CD14-positive monocyte (primary cell): ENCODE measurements around the gene TMEM126A. TPM values are rescaled to one million over a fixed set of nuclear protein-coding genes. Genes with fewer than 3 reads are reported as not detected.
A peak's percentile ranks its signal among the peaks of the same experiment; 100 is the strongest.

Experiments used
- DNase-seq, 3 donors: peaks; one replicate each; pipeline ENCODE4 v3.0.0-alpha.2; 2011 to 2022
- H2AFZ ChIP-seq: 2 replicates; pipeline ENCODE4 v1.6.0; 2012; ENCODE audit warnings: mild to moderate bottlenecking, low read depth, low read length, inconsistent platforms; ENCODE audit not compliant: insufficient read depth, poor library complexity, severe bottlenecking
- H3K27ac ChIP-seq, 2 donors: 1 replicate in 1 of 2; 2 replicates in 1 of 2; pipeline ENCODE4 v1.5.1; 2012 to 2013; ENCODE audit warnings: low read length in 2 of 2, control low read depth in 1 of 2, inconsistent platforms in 1 of 2, low read depth in 1 of 2, mild to moderate bottlenecking in 1 of 2
- H3K27me3 ChIP-seq, 2 donors: one replicate each; pipeline versions ENCODE4 v1.6.0 to v1.6.1; 2011 to 2013; ENCODE audit warnings: low read length in 2 of 2; ENCODE audit not compliant: control insufficient read depth in 2 of 2, insufficient read depth in 2 of 2
- H3K36me3 ChIP-seq, 2 donors: replicated peaks in 1 of 2; 1 replicate in 1 of 2; 2 replicates in 1 of 2; pipeline versions ENCODE4 v1.5.1 to v1.6.1; 2012 to 2013; ENCODE audit warnings: low read length in 2 of 2, control low read depth in 1 of 2, inconsistent platforms in 1 of 2, mild to moderate bottlenecking in 1 of 2; ENCODE audit not compliant: insufficient read depth in 2 of 2, control insufficient read depth in 1 of 2
- H3K4me1 ChIP-seq, 2 donors: 1 replicate in 1 of 2; 2 replicates in 1 of 2; pipeline versions ENCODE4 v1.5.1 to v1.6.1; 2012 to 2013; ENCODE audit warnings: low read length in 2 of 2, control low read depth in 1 of 2, inconsistent platforms in 1 of 2, mild to moderate bottlenecking in 1 of 2, moderate library complexity in 1 of 2; ENCODE audit not compliant: insufficient read depth in 2 of 2, control insufficient read depth in 1 of 2
- H3K4me2 ChIP-seq: replicated peaks from 2 replicates; pipeline ENCODE3; 2012; ENCODE audit warnings: low read length, moderate library complexity, mild to moderate bottlenecking; ENCODE audit not compliant: poor library complexity, severe bottlenecking; ENCODE audit errors: extremely low read depth
- H3K4me3 ChIP-seq, 3 experiments: fragments of 200-600 bp in 1 of 3; sonication (generic) in 1 of 3; replicated peaks in 1 of 3; 1 replicate in 2 of 3; 2 replicates in 1 of 3; pipeline ENCODE4 v1.5.1; 2011 to 2013; ENCODE audit warnings: low read length in 3 of 3, mild to moderate bottlenecking in 3 of 3, control low read depth in 2 of 3, low read depth in 2 of 3, inconsistent platforms in 1 of 3, moderate library complexity in 1 of 3
- H3K79me2 ChIP-seq: 2 replicates; pipeline ENCODE4 v1.6.0; 2012; ENCODE audit warnings: mild to moderate bottlenecking, control low read depth, inconsistent platforms, low read length, moderate library complexity; ENCODE audit not compliant: insufficient read depth
- H3K9ac ChIP-seq: 2 replicates; pipeline ENCODE4 v1.6.0; 2017; ENCODE audit warnings: low read length, mild to moderate bottlenecking; ENCODE audit not compliant: insufficient read depth, poor library complexity, severe bottlenecking
- H3K9me3 ChIP-seq, 2 donors: replicated peaks in 1 of 2; 1 replicate in 1 of 2; 2 replicates in 1 of 2; pipeline versions ENCODE4 v1.5.1 to v1.6.1; 2012 to 2013; ENCODE audit warnings: low read length in 2 of 2, control low read depth in 1 of 2; ENCODE audit not compliant: control insufficient read depth in 1 of 2, insufficient read depth in 1 of 2
- H4K20me1 ChIP-seq: 2 replicates; pipeline ENCODE4 v1.6.0; 2012; ENCODE audit warnings: mild to moderate bottlenecking, low read length, control low read depth, moderate library complexity; ENCODE audit not compliant: insufficient read depth
- H3K27ac Mint-ChIP-seq, 7 donors: one replicate each; pipeline ENCODE4 v1.8.0; 2020; ENCODE audit warnings: mild to moderate bottlenecking in 7 of 7, mixed read lengths in 7 of 7, moderate library complexity in 6 of 7, inconsistent platforms in 2 of 7
- H3K27me3 Mint-ChIP-seq, 3 donors: one replicate each; pipeline ENCODE4 v1.8.0; 2021 to 2022; ENCODE audit warnings: low read depth in 3 of 3, mild to moderate bottlenecking in 3 of 3, mixed read lengths in 3 of 3, moderate library complexity in 3 of 3, inconsistent platforms in 1 of 3
- H3K36me3 Mint-ChIP-seq, 2 donors: one replicate each; pipeline ENCODE4 v1.8.0; 2020; ENCODE audit warnings: mixed read lengths in 2 of 2, inconsistent platforms in 1 of 2, mild to moderate bottlenecking in 1 of 2
- H3K4me1 Mint-ChIP-seq: one replicate; pipeline ENCODE4 v1.8.0; 2020; ENCODE audit warnings: mild to moderate bottlenecking, mixed read lengths
- H3K4me3 Mint-ChIP-seq, 2 donors: one replicate each; pipeline ENCODE4 v1.8.0; 2020; ENCODE audit warnings: mild to moderate bottlenecking in 2 of 2, mixed read lengths in 2 of 2, moderate library complexity in 1 of 2
- H3K9me3 Mint-ChIP-seq, 7 donors: one replicate each; pipeline ENCODE4 v1.8.0; 2020 to 2022; ENCODE audit warnings: mixed read lengths in 7 of 7, mild to moderate bottlenecking in 6 of 7, moderate library complexity in 6 of 7, inconsistent platforms in 2 of 7
- CTCF ChIP-seq: fragments of 200-600 bp; IDR thresholded peaks from one replicate; pipeline ENCODE4 v1.8.0; 2022; ENCODE audit warnings: antibody characterized with exemption, mild to moderate bottlenecking
- WGBS: methylation state at CpG from one replicate; pipeline ENCODE4 v1.1.5; 2013; ENCODE audit warnings: missing lambda C conversion rate; ENCODE audit not compliant: insufficient coverage; 5-methylcytosine and 5-hydroxymethylcytosine counted together
- intact Hi-C, 2 donors: fragments of 100-400 bp; cut with micrococcal nuclease; formaldehyde crosslinking; loops; one replicate each; pipeline versions ENCODE4 v1.15.0 to v1.15.1; 2023
- polyA plus RNA-seq, 3 donors: library from polyadenylated mRNA; depleted of rRNA in 1 of 3; unstranded in 2 of 3; stranded (reverse) in 1 of 3; fragments of 300-500 nt in 2 of 3; fragments of >200 nt in 1 of 3; fragmentation: Illumina TruSeq in 2 of 3; gene quantifications; 1 replicate in 2 of 3; 2 replicates in 1 of 3; pipeline ENCODE4 v1.2.3, GENCODE V29; 2012 to 2021

TMEM126A gene
- polyA plus RNA-seq, 3 donors: 23.9 to 71.3 (median 71.1) TPM

GRCh38 chr11:85627998-85628770 is 19.6 kb upstream of the TMEM126A start, which contains the start of gene TMEM126B:
Gene TMEM126B, plus strand, starts transcription at chr11:85628593. Its CDS starts 15 bp downstream, at chr11:85628608.
- Mint-ChIP-seq H3K4me3 (peak within 1 kb of the TSS; percentile 96 to 98), H3K36me3 (peaks cover 9 to 12% of the 10 kb centered on the region in 2 donors), H3K27ac (peak within 1 kb of the TSS; percentile 88 to 97 (median 95)), H3K9me3 (no peaks in the 10 kb centered on the region), H3K4me1 (peaks cover 17% of the 10 kb centered on the region), H3K27me3 (peaks cover 0 to 3% (median 0%) of the 10 kb centered on the region in 3 donors)
- peaks cover 38% of the 10 kb centered on the region for H3K79me2 ChIP-seq
- intact Hi-C loops: loop anchor here (5.0 kb wide), 1 partner anchor 34 kb away; no protein-coding TSS in a partner anchor
- H3K4me1 ChIP-seq: peaks cover 15 to 22% of the 10 kb centered on the region in 2 donors
- peaks cover 3 to 20% of the 10 kb centered on the region in 2 donors for H3K36me3 ChIP-seq
- peak within 1 kb of the TSS; percentile 96 for H3K4me2 ChIP-seq
- peaks cover 6% of the 10 kb centered on the region for H4K20me1 ChIP-seq
- peak within 1 kb of the TSS; percentile 45 to 87 for H3K27ac ChIP-seq
- peak within 1 kb of the TSS; percentile 68 to 91 (median 89) for H3K4me3 ChIP-seq
- H3K9me3 ChIP-seq: no peaks in the 10 kb centered on the region
- peak within 1 kb of the TSS; percentile 99 for H2AFZ ChIP-seq
- H3K9ac ChIP-seq: peak within 1 kb of the TSS; percentile 72
- peak; percentile 89 to 94 (median 91) for DNase-seq
- H3K27me3 ChIP-seq: no peaks in the 10 kb centered on the region
- WGBS: under 1% methylated on average over 40 of the region's 41 CpGs
- TF ChIP-seq CTCF: no peak

- peaks cover 0 to 3% (median 0%) of the 10 kb centered on the region in 3 donors for H3K27me3 Mint-ChIP-seq
- H3K4me3 ChIP-seq: peak overlapping the region; percentile 68 to 91 (median 89)
- no peaks in the 10 kb centered on the region for H3K27me3 ChIP-seq
- H3K4me3 Mint-ChIP-seq: peak overlapping the region; percentile 96 to 98
- H2AFZ ChIP-seq: peak overlapping the region; percentile 99
- H3K27ac ChIP-seq: peak overlapping the region; percentile 45 to 87
- intact Hi-C loops: loop anchor here (5.0 kb wide), 1 partner anchor 33 kb away; no protein-coding TSS in a partner anchor
- no peak for DNase-seq
- WGBS: 0% methylated on average over 3 of the region's 13 CpGs
- peaks cover 12% of the 10 kb centered on the region in 2 donors for H3K36me3 Mint-ChIP-seq
- peaks cover 17% of the 10 kb centered on the region for H3K4me1 Mint-ChIP-seq
- peak overlapping the region; percentile 88 to 97 (median 95) for H3K27ac Mint-ChIP-seq
- H3K79me2 ChIP-seq: peaks cover 38% of the 10 kb centered on the region
- no peaks in the 10 kb centered on the region for H3K9me3 ChIP-seq
- peak overlapping the region; percentile 96 for H3K4me2 ChIP-seq
- H3K4me1 ChIP-seq: peaks cover 15 to 22% of the 10 kb centered on the region in 2 donors
- peaks cover 7% of the 10 kb centered on the region for H4K20me1 ChIP-seq
- H3K9me3 Mint-ChIP-seq: no peaks in the 10 kb centered on the region
- peaks cover 3 to 26% of the 10 kb centered on the region in 2 donors for H3K36me3 ChIP-seq
- TF ChIP-seq CTCF: no peak
- H3K9ac ChIP-seq: peak overlapping the region; percentile 72
Observed at GRCh38 chr11:85628771-85629341, 18.9 kb upstream of the TMEM126A start.
